Stimulated activated CD8-positive, alpha-beta memory T cell treated with anti-CD3 and anti-CD28 coated beads, Interleukin-7, amount 100 ng/mL, for 1 hour (primary cell): ENCODE data around the gene RHD.
"Not testable (repeated sequence)": the region's sequence is repeated elsewhere in the genome, so short reads cannot be mapped to it uniquely, and the experiment has no call there.

ENCODE experiments used
- DNase-seq, 2 donors: peaks; one replicate each; pipeline ENCODE4 v3.0.0-alpha.2; 2020; ENCODE audit warnings: low read depth in 2 of 2

RHD gene

DNA sequence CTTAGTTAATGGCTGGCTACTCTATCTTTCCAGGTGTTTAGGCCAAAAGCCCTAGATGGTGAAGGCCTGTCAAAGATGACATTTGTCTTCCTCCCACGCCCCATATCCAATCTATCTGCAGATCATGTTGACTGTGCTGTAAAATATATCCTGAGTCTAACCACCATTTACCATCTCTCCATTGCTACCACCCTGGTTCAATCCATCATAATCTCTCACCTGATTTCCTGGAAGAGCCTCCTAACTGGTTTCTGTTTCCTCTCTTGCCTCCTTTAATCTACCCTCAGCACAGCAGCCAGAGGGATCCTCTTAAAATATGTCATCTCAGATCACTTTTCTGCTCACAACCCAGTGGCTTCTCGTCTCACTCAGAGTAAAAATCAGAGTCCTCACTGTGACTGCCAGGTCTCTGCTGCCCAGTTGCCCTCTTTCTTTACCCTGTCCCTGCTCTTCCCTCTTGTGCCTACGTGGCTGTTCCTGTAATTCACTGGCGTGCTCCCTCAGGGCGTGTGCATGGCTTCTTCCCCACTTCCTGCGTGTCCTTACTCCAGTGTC lies 83.6 kb downstream of the RHD start:
- DNase-seq: no peak

DNA sequence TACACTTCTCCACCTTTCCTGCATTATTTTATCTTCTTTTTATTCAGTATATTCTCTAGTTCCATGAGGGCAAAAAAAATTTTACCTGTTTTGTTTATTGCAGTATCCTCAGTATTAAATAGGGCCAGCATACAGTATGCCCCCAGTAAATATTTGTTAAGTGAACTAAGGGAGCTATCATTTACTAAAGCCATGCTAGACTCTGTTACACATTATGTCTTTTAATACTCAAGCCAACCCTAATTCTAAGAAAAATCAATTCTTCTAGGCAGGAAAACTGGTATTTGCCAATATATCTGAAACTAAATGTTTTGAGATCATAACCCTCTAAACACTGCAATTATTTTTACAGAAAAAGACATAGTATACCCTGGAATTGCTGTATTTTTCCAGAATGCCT lies 84.1 kb downstream of the RHD start:
- DNase-seq: no peak

DNA sequence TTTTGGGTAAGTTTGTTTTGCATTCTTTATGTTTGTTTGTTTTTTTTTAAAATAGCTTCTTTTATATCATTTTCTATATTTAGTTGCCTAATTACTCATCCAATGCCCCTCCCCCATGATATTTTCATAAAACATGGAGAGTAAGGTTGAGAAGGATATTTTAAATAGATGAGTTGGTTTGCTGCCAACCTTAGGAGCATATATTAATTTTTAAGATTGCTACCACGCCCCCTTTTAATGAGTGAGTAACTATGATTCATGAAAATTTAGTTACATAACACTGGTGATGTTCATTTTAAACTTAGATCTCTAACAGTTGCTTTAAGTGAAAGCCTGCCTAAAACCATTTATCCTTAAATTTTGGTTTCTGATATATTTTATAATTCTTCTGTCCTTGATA lies 84.5 kb downstream of the RHD start:
- DNase-seq: no peak

DNA sequence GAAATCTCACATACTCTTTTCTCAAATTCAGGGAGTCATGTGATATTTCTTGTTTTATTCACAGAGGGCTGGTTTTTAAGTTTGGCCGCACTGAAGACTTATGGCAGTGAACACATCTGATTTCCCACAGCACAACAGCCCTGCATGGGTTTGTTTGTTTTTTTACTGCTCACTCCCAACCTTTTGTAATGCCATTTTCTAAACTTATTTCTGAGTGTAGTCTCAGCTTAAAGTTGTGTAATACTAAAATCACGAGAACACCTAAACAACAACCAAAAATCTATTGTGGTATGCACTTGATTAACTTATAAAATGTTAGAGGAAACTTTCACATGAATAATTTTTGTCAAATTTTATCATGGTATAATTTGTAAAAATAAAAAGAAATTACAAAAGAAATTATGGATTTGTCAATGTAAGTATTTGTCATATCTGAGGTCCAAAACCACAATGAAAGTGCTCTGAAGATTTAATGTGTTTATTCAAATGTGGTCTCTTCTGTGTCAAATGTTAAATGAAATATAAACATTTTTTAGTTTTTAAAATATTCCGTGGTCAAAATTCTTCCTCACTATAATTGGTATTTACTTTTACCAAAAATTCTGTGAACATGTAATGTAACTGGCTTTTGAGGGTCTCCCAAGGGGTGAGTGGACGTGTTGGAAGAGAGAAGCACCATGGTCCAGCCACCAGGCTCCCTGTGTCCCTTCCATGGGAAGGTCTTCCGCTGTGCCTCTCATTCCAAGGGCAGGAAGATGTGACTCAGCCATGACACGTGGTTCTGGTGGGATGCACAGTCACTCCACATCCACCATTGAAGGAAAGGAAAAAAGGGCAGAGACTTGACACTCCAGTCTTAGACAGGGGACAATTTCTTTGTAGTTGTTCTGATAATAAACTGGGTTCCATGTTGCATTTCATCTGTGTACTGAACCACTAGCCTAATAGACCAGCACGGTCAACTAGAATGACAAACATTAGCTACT lies 88.6 kb downstream of the RHD start:
- no peak for DNase-seq

DNA sequence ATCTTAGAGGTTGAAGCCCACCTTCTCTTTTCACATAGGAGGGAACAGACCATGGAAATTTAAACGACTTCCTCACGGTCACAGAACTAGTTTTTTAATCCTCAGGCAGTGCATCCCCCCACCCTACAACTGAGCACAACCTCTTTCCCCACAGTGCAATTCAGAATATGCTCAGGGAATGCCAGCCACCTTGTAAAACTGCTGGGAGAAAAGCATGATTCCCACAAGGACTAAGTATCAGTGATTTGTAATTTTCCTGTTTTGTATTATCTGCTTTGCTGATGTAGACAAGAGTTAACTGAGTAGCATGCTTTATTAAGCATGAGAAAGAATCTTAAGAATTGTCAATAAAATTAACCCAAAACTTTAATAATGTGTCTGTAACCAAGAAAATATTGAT lies 89.6 kb downstream of the RHD start:
- no peak for DNase-seq

DNA sequence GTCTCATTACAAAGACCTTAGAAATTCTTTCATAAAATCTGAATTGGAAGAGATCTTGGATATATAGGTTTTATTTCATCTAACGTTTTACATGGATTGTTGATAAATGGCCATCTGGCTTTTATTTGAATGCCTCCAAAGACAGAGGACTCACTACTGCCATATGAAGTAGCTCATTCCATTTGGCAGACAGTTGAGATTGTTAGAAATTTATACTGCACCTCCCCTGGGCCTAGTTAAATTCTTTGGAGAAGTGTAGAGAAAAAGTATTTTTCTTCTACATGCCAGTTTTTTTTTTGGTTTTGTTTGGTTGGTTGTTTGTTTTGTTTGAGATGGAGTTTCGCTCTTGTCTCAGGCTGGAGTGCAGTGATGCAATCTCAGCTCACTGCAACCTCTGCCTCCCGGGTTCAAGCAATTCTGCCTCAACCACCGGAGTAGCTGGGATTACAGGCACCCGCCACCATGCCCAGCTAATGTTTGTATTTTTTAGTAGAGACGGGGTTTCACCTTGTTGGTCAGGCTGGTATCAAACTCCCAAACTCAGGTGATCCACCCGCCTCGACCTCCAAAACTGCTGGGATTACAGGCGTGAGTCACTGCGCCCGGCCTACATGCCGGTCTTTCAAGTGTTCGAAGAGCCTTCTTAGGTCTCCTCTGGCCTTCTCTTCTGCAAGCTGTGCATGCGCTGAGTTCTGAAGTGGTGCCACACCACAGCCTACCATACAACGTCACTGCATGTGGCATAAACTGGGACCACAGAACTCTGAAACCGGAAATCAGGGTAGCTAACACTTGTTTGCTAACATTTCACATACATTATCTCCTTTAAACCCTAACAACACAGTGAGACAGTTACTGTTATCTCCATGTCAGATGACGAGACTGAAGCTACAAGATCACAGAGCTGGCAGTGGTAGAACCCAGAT lies 90.6 kb downstream of the RHD start:
- DNase-seq: not testable (repeated sequence)

DNA sequence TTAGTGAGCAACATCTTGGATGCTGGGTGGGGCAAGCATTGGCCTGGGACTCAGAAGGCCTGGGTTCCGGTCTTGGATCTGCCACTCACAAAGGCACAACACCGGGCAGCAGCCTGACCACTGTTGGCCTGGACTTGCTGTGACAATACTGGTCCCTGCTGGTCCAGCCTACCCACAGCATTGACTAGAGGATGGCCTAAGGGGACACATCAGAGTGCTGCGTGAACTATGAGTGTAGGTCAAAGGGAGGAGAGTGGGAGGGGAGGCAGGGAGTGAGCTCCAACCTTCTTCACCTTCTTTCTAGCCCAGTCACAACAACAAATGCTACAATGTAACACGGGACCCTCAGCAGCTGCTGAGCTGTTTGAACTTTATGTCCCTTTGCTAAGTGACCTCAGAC lies 96.9 kb downstream of the RHD start:
- DNase-seq: no peak

DNA sequence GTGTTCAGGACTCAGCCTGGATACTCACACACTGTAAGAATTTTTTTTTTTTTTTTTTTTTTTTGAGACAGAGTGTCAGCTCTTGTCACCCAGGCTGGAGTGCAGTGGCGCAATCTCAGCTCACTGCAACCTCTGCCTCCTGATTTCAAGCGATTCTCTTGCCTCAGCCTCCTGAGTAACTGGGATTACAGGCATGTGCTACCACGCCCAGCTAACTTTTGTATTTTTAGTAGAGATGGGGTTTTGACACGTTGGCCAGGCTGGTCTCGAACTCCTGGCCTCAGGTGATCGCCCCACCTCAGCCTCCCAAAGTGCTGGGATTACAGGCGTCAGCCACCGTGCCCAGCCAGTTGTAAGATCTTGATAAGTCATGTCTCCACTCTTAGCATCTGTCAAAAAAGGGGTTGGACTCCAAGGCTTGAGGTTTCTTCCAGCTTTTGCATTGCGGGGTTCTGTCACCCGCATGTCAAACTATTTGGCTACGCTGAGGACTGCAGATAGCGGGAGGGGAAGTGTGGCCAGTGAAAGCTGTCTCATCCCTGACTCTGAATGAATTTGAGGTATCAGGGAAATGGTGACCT lies 97.5 kb downstream of the RHD start:
- not testable (repeated sequence) for DNase-seq

DNA sequence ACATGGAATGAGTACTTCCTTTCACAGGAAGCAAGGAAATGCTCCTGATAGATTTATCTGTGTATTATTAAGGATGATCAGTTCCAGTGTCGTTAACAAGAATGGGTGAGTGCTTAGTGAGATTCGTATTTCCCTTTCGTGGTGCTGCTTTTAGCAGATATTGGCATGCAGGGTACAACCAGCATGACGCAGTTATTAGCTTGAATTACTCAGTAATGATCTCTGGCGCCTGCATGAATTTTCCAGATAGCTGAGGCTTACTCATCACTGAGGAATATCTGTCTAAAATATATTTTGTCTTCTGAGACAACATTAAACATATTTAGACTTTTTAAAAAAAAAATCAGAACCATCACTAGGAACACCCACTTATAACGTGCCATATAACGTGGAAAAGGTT lies 99.4 kb downstream of the RHD start:
- not testable (repeated sequence) for DNase-seq

DNA sequence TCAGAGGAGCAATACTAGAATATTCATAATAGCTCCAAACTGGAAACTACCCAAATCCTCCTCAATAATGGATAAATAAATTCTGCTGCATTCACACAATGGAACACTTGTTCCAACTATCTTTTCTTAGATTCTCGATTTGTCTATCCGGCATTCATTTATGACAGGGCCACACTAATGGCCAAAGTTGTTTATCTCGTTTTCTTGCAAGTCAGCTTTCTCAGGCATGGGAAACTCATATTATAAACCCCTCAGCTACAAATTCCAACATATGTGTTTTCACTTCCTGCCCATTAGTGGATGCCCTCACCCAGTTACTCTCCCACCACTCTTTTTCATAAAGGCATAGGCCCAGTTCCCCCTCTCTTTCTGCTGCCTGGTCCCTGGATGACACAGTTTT lies 106.1 kb downstream of the RHD start:
- DNase-seq: not testable (repeated sequence)
